Nephron progenitor cell (in vitro differentiated cells): ENCODE data around the gene NHS.

Source experiments
- DNase-seq: peaks from one replicate; pipeline ENCODE4 v3.0.0; 2021
- H3K27ac Mint-ChIP-seq: 2 replicates; pipeline ENCODE4 v1.8.0; 2021; ENCODE audit warnings: mild to moderate bottlenecking, moderate library complexity, mixed read lengths
- H3K27me3 Mint-ChIP-seq: 2 replicates; pipeline ENCODE4 v1.8.0; 2021; ENCODE audit warnings: mild to moderate bottlenecking, low read depth, mixed read lengths; ENCODE audit not compliant: poor library complexity
- H3K36me3 Mint-ChIP-seq: 2 replicates; pipeline ENCODE4 v1.8.0; 2021; ENCODE audit warnings: low read depth, mixed read lengths
- H3K4me1 Mint-ChIP-seq: 2 replicates; pipeline ENCODE4 v1.8.0; 2021; ENCODE audit warnings: mixed read lengths
- H3K4me3 Mint-ChIP-seq: 2 replicates; pipeline ENCODE4 v1.8.0; 2021; ENCODE audit warnings: mild to moderate bottlenecking, moderate library complexity, mixed read lengths
- H3K9me3 Mint-ChIP-seq: 2 replicates; pipeline ENCODE4 v1.8.0; 2021; ENCODE audit warnings: mild to moderate bottlenecking, moderate library complexity, mixed read lengths
- CTCF ChIP-seq: fragments of 200-600 bp; sonication (generic); IDR thresholded peaks from 2 replicates; pipeline ENCODE4 v1.5.0; 2021; ENCODE audit warnings: antibody characterized with exemption

NHS gene

GRCh38 chrX:17747692-17748091 is 372.7 kb downstream of the NHS start:
- H3K27me3 Mint-ChIP-seq, result peaks cover 4% of the 10 kb centered on the region
- no peak overlapping the region for H3K4me3 Mint-ChIP-seq

GRCh38 chrX:17748684-17749083 is 373.7 kb downstream of the NHS start:
- H3K4me3 Mint-ChIP-seq, result no peak overlapping the region
- no peaks in the 10 kb centered on the region for H3K9me3 Mint-ChIP-seq
- peaks cover 12% of the 10 kb centered on the region for H3K36me3 Mint-ChIP-seq

More at GRCh38 chrX:17747692-17748091, 372.7 kb downstream of the NHS start:
- no peak for DNase-seq
- H3K9me3 Mint-ChIP-seq, result no peaks in the 10 kb centered on the region
- peaks cover 12% of the 10 kb centered on the region for H3K36me3 Mint-ChIP-seq
- H3K4me1 Mint-ChIP-seq, result peaks cover 10% of the 10 kb centered on the region
- H3K27ac Mint-ChIP-seq, result no peak overlapping the region
- TF ChIP-seq CTCF, result no peak

GRCh38 chrX:17750436-17750835 is 375.4 kb downstream of the NHS start:
- Mint-ChIP-seq H3K27ac (no peak overlapping the region), H3K9me3 (no peaks in the 10 kb centered on the region), H3K27me3 (peaks cover 4% of the 10 kb centered on the region), H3K4me1 (peaks cover 6% of the 10 kb centered on the region), H3K4me3 (no peak overlapping the region), H3K36me3 (peaks cover 12% of the 10 kb centered on the region)
- TF ChIP-seq CTCF, result no peak
- DNase-seq, result no peak

More at GRCh38 chrX:17748684-17749083, 373.7 kb downstream of the NHS start:
- H3K27me3 Mint-ChIP-seq, result peaks cover 4% of the 10 kb centered on the region
- peaks cover 6% of the 10 kb centered on the region for H3K4me1 Mint-ChIP-seq
- TF ChIP-seq CTCF, result no peak
- DNase-seq, result no peak
- H3K27ac Mint-ChIP-seq, result no peak overlapping the region

GRCh38 chrX:17758382-17758781 is 383.4 kb downstream of the NHS start:
- peaks cover 8% of the 10 kb centered on the region for H3K27me3 Mint-ChIP-seq
- TF ChIP-seq CTCF, result no peak
- H3K4me1 Mint-ChIP-seq, result no peaks in the 10 kb centered on the region

GRCh38 chrX:17759990-17760389 is 385.0 kb downstream of the NHS start:
- no peak for TF ChIP-seq CTCF
- peaks cover 8% of the 10 kb centered on the region for H3K27me3 Mint-ChIP-seq
- H3K36me3 Mint-ChIP-seq, result no peaks in the 10 kb centered on the region
- H3K4me1 Mint-ChIP-seq, result no peaks in the 10 kb centered on the region
- no peak overlapping the region for H3K27ac Mint-ChIP-seq
- no peak overlapping the region for H3K4me3 Mint-ChIP-seq
- DNase-seq, result no peak
- H3K9me3 Mint-ChIP-seq, result no peaks in the 10 kb centered on the region

More at GRCh38 chrX:17758382-17758781, 383.4 kb downstream of the NHS start:
- no peak for DNase-seq
- Mint-ChIP-seq H3K36me3 (no peaks in the 10 kb centered on the region), H3K4me3 (no peak overlapping the region), H3K27ac (no peak overlapping the region), H3K9me3 (no peaks in the 10 kb centered on the region)

- Mint-ChIP-seq H3K4me3 (no peak overlapping the region), H3K9me3 (no peaks in the 10 kb centered on the region), H3K4me1 (no peaks in the 10 kb centered on the region), H3K27me3 (no peaks in the 10 kb centered on the region), H3K36me3 (no peaks in the 10 kb centered on the region), H3K27ac (no peak overlapping the region)
- DNase-seq, result no peak
- TF ChIP-seq CTCF, result no peak
Measured at GRCh38 chrX:17767734-17768133, 392.7 kb downstream of the NHS start.
